ENCODE results near the gene MED13L. TPM values are rescaled to one million over a fixed set of nuclear protein-coding genes. Genes with fewer than 3 reads are reported as not detected.
A peak's percentile ranks its signal among the peaks of the same experiment; 100 is the strongest.

Gene MED13L
- total RNA-seq, 2 experiments from 2014 or later = 203 to 208 TPM

GRCh38 chr12:115988212-115988611, 289.3 kb downstream of the MED13L start:
- Mint-ChIP-seq H3K27ac (peak overlapping the region; percentile 31), H3K9me3 (no peaks in the 10 kb centered on the region), H3K4me3 (no peak overlapping the region), H3K27me3 (no peaks in the 10 kb centered on the region), H3K4me1 (ENCODE audit: low read depth) (peaks cover 30% of the 10 kb centered on the region), H3K36me3 (ENCODE audit: low read depth) (peaks cover 92% of the 10 kb centered on the region)
- Histone ChIP-seq H3K4me3 (ENCODE audit: low read length) (no peak overlapping the region), H3K36me3 (ENCODE audit: insufficient read depth, low read length) (peaks cover 68% of the 10 kb centered on the region), H3K27me3 (ENCODE audit: control insufficient read depth in 1 of 2, insufficient read depth in 2 of 2, low read length in 2 of 2) (no peaks in the 10 kb centered on the region), H3K9me3 (ENCODE audit: control insufficient read depth in 1 of 2, insufficient read depth in 1 of 2, low read length in 2 of 2) (no peaks in the 10 kb centered on the region), H3K4me1 (ENCODE audit: insufficient read depth, low read length) (peaks cover 4% of the 10 kb centered on the region), H3K27ac (ENCODE audit: low read depth in 1 of 2, low read length in 2 of 2) (no peak overlapping the region)
- intact Hi-C loops (cut with DNase I, micrococcal nuclease) = no loop called here
- ATAC-seq (ENCODE audit: poor library complexity) (no peak), DNase-seq (no peak)
- TF ChIP-seq CTCF (IDR thresholded peaks at IDR 0.05) = no peak
- ChIA-PET POLR2A (no interaction called here), CTCF (interaction anchor here (0.8 to 1.2 kb wide), 2 partner anchors 9 to 11 kb away, joined by 3 read pairs; no protein-coding TSS in a partner anchor)

GRCh38 chr12:115984616-115985015, 292.9 kb downstream of the MED13L start:
- Histone ChIP-seq H3K27me3 (ENCODE audit: control insufficient read depth in 1 of 2, insufficient read depth in 2 of 2, low read length in 2 of 2) (no peaks in the 10 kb centered on the region), H3K4me3 (ENCODE audit: low read length) (no peak overlapping the region), H3K27ac (ENCODE audit: low read depth in 1 of 2, low read length in 2 of 2) (no peak overlapping the region), H3K4me1 (ENCODE audit: insufficient read depth, low read length) (peaks cover 4% of the 10 kb centered on the region), H3K9me3 (ENCODE audit: control insufficient read depth in 1 of 2, insufficient read depth in 1 of 2, low read length in 2 of 2) (no peaks in the 10 kb centered on the region), H3K36me3 (ENCODE audit: insufficient read depth, low read length) (peaks cover 77% of the 10 kb centered on the region)
- H3K36me3 Mint-ChIP-seq (ENCODE audit: low read depth) = peaks cover 93% of the 10 kb centered on the region
- no peak for TF ChIP-seq CTCF (IDR thresholded peaks at IDR 0.05)
- no peak overlapping the region for H3K4me3 Mint-ChIP-seq
- H3K4me1 Mint-ChIP-seq (ENCODE audit: low read depth) = peaks cover 23% of the 10 kb centered on the region
- POLR2A ChIA-PET = no interaction called here
- H3K27ac Mint-ChIP-seq = no peak overlapping the region
- H3K27me3 Mint-ChIP-seq = no peaks in the 10 kb centered on the region
- ATAC-seq (ENCODE audit: poor library complexity) = no peak
- intact Hi-C loops (cut with DNase I, micrococcal nuclease) = no loop called here
- CTCF ChIA-PET = no interaction called here
- DNase-seq = no peak
- H3K9me3 Mint-ChIP-seq = no peaks in the 10 kb centered on the region

- Mint-ChIP-seq H3K36me3 (ENCODE audit: low read depth) (peaks cover 89% of the 10 kb centered on the region), H3K4me1 (ENCODE audit: low read depth) (peaks cover 10% of the 10 kb centered on the region), H3K27me3 (no peaks in the 10 kb centered on the region), H3K4me3 (no peak overlapping the region), H3K27ac (no peak overlapping the region), H3K9me3 (no peaks in the 10 kb centered on the region)
- no peak for TF ChIP-seq CTCF (IDR thresholded peaks at IDR 0.05)
- POLR2A ChIA-PET = interaction anchor here (1.4 kb wide), 1 partner anchor 11 kb away, joined by 3 read pairs; no protein-coding TSS in a partner anchor
- CTCF ChIA-PET = no interaction called here
- H3K27ac ChIP-seq (ENCODE audit: low read depth in 1 of 2, low read length in 2 of 2) = no peak overlapping the region
- H3K27me3 ChIP-seq (ENCODE audit: control insufficient read depth in 1 of 2, insufficient read depth in 2 of 2, low read length in 2 of 2) = no peaks in the 10 kb centered on the region
- ATAC-seq (ENCODE audit: poor library complexity) = no peak
- no peak overlapping the region for H3K4me3 ChIP-seq (ENCODE audit: low read length)
- H3K36me3 ChIP-seq (ENCODE audit: insufficient read depth, low read length) = peaks cover 76% of the 10 kb centered on the region
- intact Hi-C loops (cut with DNase I, micrococcal nuclease) = no loop called here
- DNase-seq = peak in 1 of 14 experiments; percentile 10
- no peaks in the 10 kb centered on the region for H3K9me3 ChIP-seq (ENCODE audit: control insufficient read depth in 1 of 2, insufficient read depth in 1 of 2, low read length in 2 of 2)
- H3K4me1 ChIP-seq (ENCODE audit: insufficient read depth, low read length) = no peaks in the 10 kb centered on the region
Observed at GRCh38 chr12:115983226-115983798, 294.2 kb downstream of the MED13L start.
